ENCODE data around the gene CEP70.
"Not testable (repeated sequence)": the region's sequence is repeated elsewhere in the genome, so short reads cannot be mapped to it uniquely, and the experiment has no call there.

CEP70 gene

GRCh38 chr3:138544546-138544945 lies 49.5 kb downstream of the CEP70 start:
- no peak overlapping the region for H2BK12ac ChIP-seq (ENCODE audit: low read length)
- no peak overlapping the region for H3K23ac ChIP-seq (ENCODE audit: low read length)
- no peak overlapping the region for H2AK5ac ChIP-seq (ENCODE audit: low read length)
- H3K4me3 ChIP-seq (ENCODE audit: low read depth, low read length), result no peak overlapping the region
- H3K18ac ChIP-seq (ENCODE audit: low read length), result no peak overlapping the region
- H3K27me3 ChIP-seq (ENCODE audit: insufficient read depth, low read length), result no peaks in the 10 kb centered on the region
- peaks cover 21% of the 10 kb centered on the region for H3K9me3 ChIP-seq (ENCODE audit: insufficient read depth, low read depth, low read length)
- peaks cover 8 to 19% of the 10 kb centered on the region in 2 experiments for H3K36me3 ChIP-seq (ENCODE audit: control insufficient read depth in 1 of 2, insufficient read depth in 2 of 2, low read length in 2 of 2)
- no peak overlapping the region for H4K8ac ChIP-seq (ENCODE audit: low read depth, low read length)
- no peak overlapping the region for H3K27ac ChIP-seq (ENCODE audit: low read depth, low read length)
- no peaks in the 10 kb centered on the region for H3K4me1 ChIP-seq (ENCODE audit: control insufficient read depth in 1 of 2, insufficient read depth in 2 of 2, low read length in 2 of 2)
- H3K4me2 ChIP-seq (ENCODE audit: low read length), result no peak overlapping the region
- H2AFZ ChIP-seq (ENCODE audit: insufficient read depth, low read length, poor library complexity), result no peak overlapping the region
- WGBS (ENCODE audit: extremely low coverage, insufficient coverage, insufficient read length), result no CpG with 5 or more reads among the region's 1 CpG
- no peaks in the 10 kb centered on the region for H3K79me2 ChIP-seq (ENCODE audit: control insufficient read depth, insufficient read depth, low read length, poor library complexity)
- no peak overlapping the region for H2BK120ac ChIP-seq (ENCODE audit: insufficient read depth, low read length, poor library complexity)
- no peak overlapping the region for H2BK5ac ChIP-seq (ENCODE audit: low read depth, low read length, poor library complexity)
- no peak for DNase-seq
- no peak overlapping the region for H3K9ac ChIP-seq (ENCODE audit: low read length)
- H3K14ac ChIP-seq (ENCODE audit: low read length), result no peak overlapping the region
- H4K91ac ChIP-seq (ENCODE audit: low read depth, low read length), result no peak overlapping the region
- no peak overlapping the region for H4K12ac ChIP-seq (ENCODE audit: low read depth, low read length)
- H3K79me1 ChIP-seq (ENCODE audit: low read length), result no peaks in the 10 kb centered on the region
- H3K4ac ChIP-seq (ENCODE audit: low read depth, low read length), result no peak overlapping the region

GRCh38 chr3:138542977-138543376 lies 51.1 kb downstream of the CEP70 start:
- no peaks in the 10 kb centered on the region for H3K79me2 ChIP-seq (ENCODE audit: control insufficient read depth, insufficient read depth, low read length, poor library complexity)
- H4K91ac ChIP-seq (ENCODE audit: low read depth, low read length), result no peak overlapping the region
- no peak overlapping the region for H3K14ac ChIP-seq (ENCODE audit: low read length)
- H3K23ac ChIP-seq (ENCODE audit: low read length), result no peak overlapping the region
- H3K9ac ChIP-seq (ENCODE audit: low read length), result no peak overlapping the region
- H2AK5ac ChIP-seq (ENCODE audit: low read length), result no peak overlapping the region
- H3K27me3 ChIP-seq (ENCODE audit: insufficient read depth, low read length), result no peaks in the 10 kb centered on the region
- H3K4ac ChIP-seq (ENCODE audit: low read depth, low read length), result no peak overlapping the region
- no peak overlapping the region for H4K8ac ChIP-seq (ENCODE audit: low read depth, low read length)
- H2BK5ac ChIP-seq (ENCODE audit: low read depth, low read length, poor library complexity), result no peak overlapping the region
- WGBS (ENCODE audit: extremely low coverage, insufficient coverage, insufficient read length), result no CpG with 5 or more reads among the region's 5 CpGs
- H2AFZ ChIP-seq (ENCODE audit: insufficient read depth, low read length, poor library complexity), result no peak overlapping the region
- H3K9me3 ChIP-seq (ENCODE audit: insufficient read depth, low read depth, low read length), result peaks cover 16% of the 10 kb centered on the region
- no peak overlapping the region for H2BK120ac ChIP-seq (ENCODE audit: insufficient read depth, low read length, poor library complexity)
- peaks cover 8 to 12% of the 10 kb centered on the region in 2 experiments for H3K36me3 ChIP-seq (ENCODE audit: control insufficient read depth in 1 of 2, insufficient read depth in 2 of 2, low read length in 2 of 2)
- no peak overlapping the region for H3K4me2 ChIP-seq (ENCODE audit: low read length)
- H3K27ac ChIP-seq (ENCODE audit: low read depth, low read length), result no peak overlapping the region
- no peak overlapping the region for H2BK12ac ChIP-seq (ENCODE audit: low read length)
- H3K4me3 ChIP-seq (ENCODE audit: low read depth, low read length), result no peak overlapping the region
- no peak overlapping the region for H4K12ac ChIP-seq (ENCODE audit: low read depth, low read length)
- no peaks in the 10 kb centered on the region for H3K79me1 ChIP-seq (ENCODE audit: low read length)
- no peak overlapping the region for H3K18ac ChIP-seq (ENCODE audit: low read length)
- no peak for DNase-seq
- no peaks in the 10 kb centered on the region for H3K4me1 ChIP-seq (ENCODE audit: control insufficient read depth in 1 of 2, insufficient read depth in 2 of 2, low read length in 2 of 2)

DNA sequence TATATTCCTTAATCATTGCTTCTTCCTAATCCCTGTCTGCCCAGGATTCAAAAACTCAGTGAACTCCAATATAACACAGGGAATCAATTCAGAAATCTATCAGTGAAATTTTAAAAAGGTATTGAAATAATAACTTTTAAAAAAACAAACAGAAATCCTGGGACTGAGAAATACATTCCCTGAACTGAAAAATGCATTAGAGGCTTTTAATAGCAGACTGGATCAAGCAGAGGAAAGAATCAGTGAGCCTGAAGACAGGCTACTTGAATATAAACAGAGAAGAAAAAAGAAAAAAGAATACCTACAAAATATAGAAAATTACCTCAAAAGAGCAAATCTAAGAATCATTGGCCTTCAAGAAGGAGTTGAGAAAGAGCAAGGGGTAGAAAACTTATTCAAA lies 54.7 kb downstream of the CEP70 start:
- no peaks in the 10 kb centered on the region for H3K27me3 ChIP-seq (ENCODE audit: insufficient read depth, low read length)
- no peak overlapping the region for H4K8ac ChIP-seq (ENCODE audit: low read depth, low read length)
- no peak overlapping the region for H2BK120ac ChIP-seq (ENCODE audit: insufficient read depth, low read length, poor library complexity)
- H2BK12ac ChIP-seq (ENCODE audit: low read length), result no peak overlapping the region
- H3K9me3 ChIP-seq (ENCODE audit: insufficient read depth, low read depth, low read length), result peaks cover 16% of the 10 kb centered on the region
- H2BK5ac ChIP-seq (ENCODE audit: low read depth, low read length, poor library complexity), result no peak overlapping the region
- no peak for DNase-seq
- H3K23ac ChIP-seq (ENCODE audit: low read length), result no peak overlapping the region
- H3K14ac ChIP-seq (ENCODE audit: low read length), result no peak overlapping the region
- peaks cover 8 to 12% of the 10 kb centered on the region in 2 experiments for H3K36me3 ChIP-seq (ENCODE audit: control insufficient read depth in 1 of 2, insufficient read depth in 2 of 2, low read length in 2 of 2)
- H4K12ac ChIP-seq (ENCODE audit: low read depth, low read length), result no peak overlapping the region
- no peak overlapping the region for H3K4me3 ChIP-seq (ENCODE audit: low read depth, low read length)
- no peaks in the 10 kb centered on the region for H3K4me1 ChIP-seq (ENCODE audit: control insufficient read depth in 1 of 2, insufficient read depth in 2 of 2, low read length in 2 of 2)
- no peaks in the 10 kb centered on the region for H3K79me2 ChIP-seq (ENCODE audit: control insufficient read depth, insufficient read depth, low read length, poor library complexity)
- H3K27ac ChIP-seq (ENCODE audit: low read depth, low read length), result no peak overlapping the region
- H3K4ac ChIP-seq (ENCODE audit: low read depth, low read length), result no peak overlapping the region
- no peaks in the 10 kb centered on the region for H3K79me1 ChIP-seq (ENCODE audit: low read length)
- no peak overlapping the region for H2AK5ac ChIP-seq (ENCODE audit: low read length)
- no peak overlapping the region for H2AFZ ChIP-seq (ENCODE audit: insufficient read depth, low read length, poor library complexity)
- no peak overlapping the region for H3K9ac ChIP-seq (ENCODE audit: low read length)
- no peak overlapping the region for H3K18ac ChIP-seq (ENCODE audit: low read length)
- H3K4me2 ChIP-seq (ENCODE audit: low read length), result no peak overlapping the region
- no peak overlapping the region for H4K91ac ChIP-seq (ENCODE audit: low read depth, low read length)

GRCh38 chr3:138521445-138521844 lies 72.6 kb downstream of the CEP70 start:
- H3K27ac ChIP-seq (ENCODE audit: low read depth, low read length); H2AK5ac ChIP-seq (ENCODE audit: low read length); H2BK120ac ChIP-seq (ENCODE audit: insufficient read depth, low read length, poor library complexity); H3K14ac ChIP-seq (ENCODE audit: low read length); H4K12ac ChIP-seq (ENCODE audit: low read depth, low read length); H3K4me2 ChIP-seq (ENCODE audit: low read length); H3K9ac ChIP-seq (ENCODE audit: low read length); H3K27me3 ChIP-seq (ENCODE audit: insufficient read depth, low read length); H3K18ac ChIP-seq (ENCODE audit: low read length); H3K79me1 ChIP-seq (ENCODE audit: low read length); H2BK5ac ChIP-seq (ENCODE audit: low read depth, low read length, poor library complexity); H2BK12ac ChIP-seq (ENCODE audit: low read length); DNase-seq; H4K91ac ChIP-seq (ENCODE audit: low read depth, low read length); H3K4me1 ChIP-seq (ENCODE audit: control insufficient read depth in 1 of 2, insufficient read depth in 2 of 2, low read length in 2 of 2); H4K8ac ChIP-seq (ENCODE audit: low read depth, low read length); H3K36me3 ChIP-seq (ENCODE audit: control insufficient read depth in 1 of 2, insufficient read depth in 2 of 2, low read length in 2 of 2); H3K79me2 ChIP-seq (ENCODE audit: control insufficient read depth, insufficient read depth, low read length, poor library complexity); H2AFZ ChIP-seq (ENCODE audit: insufficient read depth, low read length, poor library complexity); H3K23ac ChIP-seq (ENCODE audit: low read length); H3K4me3 ChIP-seq (ENCODE audit: low read depth, low read length); H3K4ac ChIP-seq (ENCODE audit: low read depth, low read length): not testable (repeated sequence)
- peaks cover 12% of the 10 kb centered on the region for H3K9me3 ChIP-seq (ENCODE audit: insufficient read depth, low read depth, low read length)
- no CpG with 5 or more reads among the region's 23 CpGs for WGBS (ENCODE audit: extremely low coverage, insufficient coverage, insufficient read length)

All from trophoblast cell (in vitro differentiated cells and primary cell).